ENCODE data around the gene CBLB.
A peak's percentile ranks its signal among the peaks of the same experiment; 100 is the strongest.

Gene CBLB

DNA sequence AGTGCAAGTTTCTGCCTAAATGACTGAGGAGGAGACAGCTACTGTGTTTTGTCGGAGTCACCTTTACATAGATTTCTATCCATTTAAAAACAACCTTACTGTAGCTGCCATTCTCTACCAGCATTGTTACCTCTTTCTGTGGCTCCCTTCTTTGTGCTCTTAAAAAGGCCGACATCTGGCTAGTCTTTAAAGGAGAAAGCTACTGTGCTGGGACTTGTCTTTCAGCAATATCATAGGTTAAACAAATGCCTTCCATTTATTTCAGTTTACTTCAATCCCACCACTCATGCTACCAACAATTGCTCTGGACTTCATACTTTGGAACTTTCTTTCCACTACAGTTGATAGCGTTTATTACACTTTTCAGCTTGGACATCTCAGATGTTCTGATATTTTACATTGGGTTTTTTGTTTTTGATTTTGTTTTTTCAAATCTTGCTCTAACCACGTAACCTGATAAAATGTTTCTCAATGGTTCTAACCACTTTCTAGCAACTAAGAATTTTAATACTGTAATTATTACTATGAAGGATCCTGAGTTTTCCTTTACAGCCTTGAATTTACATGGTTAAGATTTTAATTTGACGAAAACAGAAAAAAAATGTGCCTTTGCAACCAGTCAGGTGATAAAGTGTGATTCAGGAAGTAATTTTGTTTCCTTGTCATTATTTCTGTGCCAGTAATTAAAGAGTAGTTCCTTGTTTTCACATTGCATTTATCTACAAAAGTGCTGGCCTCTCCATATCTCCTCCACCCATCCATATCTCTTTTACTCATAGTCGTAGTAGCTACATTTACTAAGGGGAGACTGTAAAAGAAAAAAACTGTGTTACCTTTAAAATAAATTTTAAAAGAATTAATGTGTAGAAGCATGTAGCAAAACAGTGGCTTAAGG, 1.3 kb upstream of the CBLB start:
- H3K4me2 ChIP-seq (ENCODE audit: low read length) = peak overlapping the region; percentile 86
- peaks cover 3% of the 10 kb centered on the region for H3K36me3 ChIP-seq (ENCODE audit: insufficient read depth, low read length)
- no peaks in the 10 kb centered on the region for H3K9me3 ChIP-seq (replicated peaks; ENCODE audit: low read length)
- H3K4me1 ChIP-seq (ENCODE audit: control insufficient read depth, insufficient read depth, low read length) = peaks cover 23% of the 10 kb centered on the region
- peak overlapping the region; percentile 93 for H3K4me3 ChIP-seq (ENCODE audit: low read length)
- H3K27me3 ChIP-seq (ENCODE audit: control insufficient read depth, insufficient read depth, low read length) = no peaks in the 10 kb centered on the region
- H3K9ac ChIP-seq (ENCODE audit: low read depth, low read length) = peak overlapping the region; percentile 98

GRCh38 chr3:105869531-105869833, 670 bp upstream of the CBLB start:
- Histone ChIP-seq H3K9me3 (replicated peaks; ENCODE audit: low read length) (no peaks in the 10 kb centered on the region), H3K4me3 (ENCODE audit: low read length) (peak overlapping the region; percentile 93), H3K36me3 (ENCODE audit: insufficient read depth, low read length) (peaks cover 6% of the 10 kb centered on the region), H3K4me1 (ENCODE audit: control insufficient read depth, insufficient read depth, low read length) (peaks cover 30% of the 10 kb centered on the region), H3K9ac (ENCODE audit: low read depth, low read length) (peak overlapping the region; percentile 98), H3K4me2 (ENCODE audit: low read length) (peak overlapping the region; percentile 86), H3K27me3 (ENCODE audit: control insufficient read depth, insufficient read depth, low read length) (no peaks in the 10 kb centered on the region)

DNA sequence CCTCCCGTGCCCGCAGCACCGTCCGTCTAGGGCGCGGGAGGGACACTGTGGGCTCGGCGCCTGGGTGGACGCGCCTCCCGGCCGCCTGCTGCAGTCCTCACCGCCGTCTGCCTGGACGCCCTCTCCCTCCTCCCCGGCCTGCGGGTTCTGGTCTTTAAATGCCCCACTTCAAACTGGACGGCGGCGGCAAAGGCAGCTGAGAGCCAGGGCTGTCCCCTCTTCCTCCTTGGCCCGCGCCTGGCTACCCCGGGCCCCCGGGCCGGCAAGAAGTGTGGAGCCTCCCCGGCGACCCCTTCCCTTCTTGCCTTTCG, 426 bp downstream of the CBLB start:
- Histone ChIP-seq H3K9me3 (replicated peaks; ENCODE audit: low read length) (no peaks in the 10 kb centered on the region), H3K4me2 (ENCODE audit: low read length) (peak overlapping the region; percentile 86), H3K27me3 (ENCODE audit: control insufficient read depth, insufficient read depth, low read length) (no peaks in the 10 kb centered on the region), H3K36me3 (ENCODE audit: insufficient read depth, low read length) (peaks cover 16% of the 10 kb centered on the region), H3K4me1 (ENCODE audit: control insufficient read depth, insufficient read depth, low read length) (peaks cover 38% of the 10 kb centered on the region), H3K4me3 (ENCODE audit: low read length) (peak overlapping the region; percentile 93), H3K9ac (ENCODE audit: low read depth, low read length) (peak overlapping the region; percentile 98)

DNA sequence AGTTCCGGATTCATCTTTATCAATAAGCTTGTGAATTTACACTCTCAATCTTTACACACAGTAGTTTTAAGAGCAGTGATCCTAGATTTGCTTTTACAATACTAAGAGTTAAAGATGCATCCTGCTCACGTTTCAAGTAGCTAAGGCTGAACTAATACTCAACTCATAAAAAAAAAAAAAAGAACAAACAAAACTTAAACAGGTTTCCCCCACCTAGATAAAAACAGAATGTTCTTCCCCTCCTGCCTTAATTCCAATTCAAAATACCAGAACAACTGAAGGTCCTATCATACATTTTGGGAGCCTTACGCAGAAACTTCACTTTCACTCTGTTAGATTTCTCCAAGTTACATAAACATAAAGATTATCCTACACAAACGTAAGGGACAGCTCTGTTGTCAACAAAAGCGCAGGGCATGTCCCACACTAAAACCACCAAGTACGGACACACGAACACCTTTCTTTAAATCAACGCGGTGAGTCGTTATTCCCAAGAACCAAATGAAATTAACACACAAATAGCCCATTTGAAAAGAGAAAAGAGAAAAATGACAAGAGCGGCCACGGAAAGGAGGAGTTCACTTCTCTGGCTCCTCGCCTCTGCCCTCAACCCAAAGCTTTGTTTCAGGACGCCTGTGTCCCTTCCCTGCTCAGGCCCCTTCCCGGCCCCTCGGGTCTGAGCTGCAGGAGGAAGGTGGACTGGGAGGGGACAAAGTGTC, 941 bp downstream of the CBLB start:
- peaks cover 38% of the 10 kb centered on the region for H3K4me1 ChIP-seq (ENCODE audit: control insufficient read depth, insufficient read depth, low read length)
- H3K9ac ChIP-seq (ENCODE audit: low read depth, low read length) = peak overlapping the region; percentile 98
- no peaks in the 10 kb centered on the region for H3K27me3 ChIP-seq (ENCODE audit: control insufficient read depth, insufficient read depth, low read length)
- peak overlapping the region; percentile 93 for H3K4me3 ChIP-seq (ENCODE audit: low read length)
- H3K9me3 ChIP-seq (replicated peaks; ENCODE audit: low read length) = no peaks in the 10 kb centered on the region
- peaks cover 17% of the 10 kb centered on the region for H3K36me3 ChIP-seq (ENCODE audit: insufficient read depth, low read length)
- H3K4me2 ChIP-seq (ENCODE audit: low read length) = peak overlapping the region; percentile 86

GRCh38 chr3:105866656-105867653, 1.9 kb downstream of the CBLB start:
- Histone ChIP-seq H3K4me1 (ENCODE audit: control insufficient read depth, insufficient read depth, low read length) (peaks cover 38% of the 10 kb centered on the region), H3K27me3 (ENCODE audit: control insufficient read depth, insufficient read depth, low read length) (no peaks in the 10 kb centered on the region), H3K9me3 (replicated peaks; ENCODE audit: low read length) (no peaks in the 10 kb centered on the region), H3K36me3 (ENCODE audit: insufficient read depth, low read length) (peaks cover 25% of the 10 kb centered on the region), H3K9ac (ENCODE audit: low read depth, low read length) (peak overlapping the region; percentile 98), H3K4me2 (ENCODE audit: low read length) (peak overlapping the region; percentile 86), H3K4me3 (ENCODE audit: low read length) (peak overlapping the region; percentile 93)

DNA sequence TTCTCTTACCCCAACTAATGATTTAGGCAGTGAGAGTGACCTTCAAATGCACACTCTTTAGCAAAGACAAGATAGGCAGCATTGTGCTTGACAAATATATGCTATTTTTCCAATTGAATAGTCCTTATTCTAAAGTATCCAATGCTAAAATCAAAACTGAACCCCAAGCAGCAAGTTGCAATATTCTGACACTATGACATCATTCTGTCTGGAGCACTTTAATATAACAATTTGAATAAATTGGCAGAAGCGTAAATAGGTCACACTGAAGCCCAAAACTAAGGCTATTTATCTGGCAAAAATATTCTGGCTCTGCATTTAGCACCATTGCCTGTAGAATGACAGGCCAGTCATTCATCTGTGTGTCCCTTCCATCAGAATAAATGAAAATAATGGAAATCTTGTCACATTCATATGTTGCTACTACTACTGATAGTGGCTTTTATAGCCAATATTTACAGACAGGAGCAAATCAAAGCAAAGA, 2.9 kb downstream of the CBLB start:
- H3K4me1 ChIP-seq (ENCODE audit: control insufficient read depth, insufficient read depth, low read length) = peaks cover 38% of the 10 kb centered on the region
- peaks cover 30% of the 10 kb centered on the region for H3K36me3 ChIP-seq (ENCODE audit: insufficient read depth, low read length)
- H3K4me3 ChIP-seq (ENCODE audit: low read length) = peak overlapping the region; percentile 93
- H3K4me2 ChIP-seq (ENCODE audit: low read length) = peak overlapping the region; percentile 86
- H3K27me3 ChIP-seq (ENCODE audit: control insufficient read depth, insufficient read depth, low read length) = no peaks in the 10 kb centered on the region
- H3K9me3 ChIP-seq (replicated peaks; ENCODE audit: low read length) = no peaks in the 10 kb centered on the region
- peak overlapping the region; percentile 98 for H3K9ac ChIP-seq (ENCODE audit: low read depth, low read length)

DNA sequence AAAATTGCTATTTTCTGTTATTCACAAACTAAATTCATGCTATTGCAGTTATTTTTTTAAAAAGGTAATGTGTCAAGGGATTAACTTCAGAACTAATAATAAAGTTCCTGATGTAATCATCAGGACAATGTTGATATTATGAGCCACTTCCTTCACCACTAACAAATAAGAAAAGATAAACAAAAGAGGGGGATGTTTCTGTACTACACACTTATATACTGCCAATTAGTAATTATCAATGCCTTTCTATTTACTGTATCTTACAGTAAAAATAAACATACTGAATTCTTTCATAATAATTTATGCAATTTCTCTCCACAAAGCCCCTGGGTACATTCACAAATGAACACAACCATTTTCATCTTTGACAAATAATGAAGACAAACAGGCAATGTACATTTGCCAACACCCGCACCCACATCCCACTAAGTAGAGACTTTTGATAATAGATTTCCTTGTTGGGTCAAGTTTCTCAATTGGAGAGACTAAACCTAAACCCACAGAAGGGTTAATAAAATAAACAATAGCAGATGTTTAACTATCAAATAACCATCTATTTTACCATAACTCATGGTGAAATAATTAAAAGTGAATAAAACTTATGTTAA, 3.7 kb downstream of the CBLB start:
- Histone ChIP-seq H3K4me3 (ENCODE audit: low read length) (peak overlapping the region; percentile 93), H3K4me2 (ENCODE audit: low read length) (peak overlapping the region; percentile 86)

DNA sequence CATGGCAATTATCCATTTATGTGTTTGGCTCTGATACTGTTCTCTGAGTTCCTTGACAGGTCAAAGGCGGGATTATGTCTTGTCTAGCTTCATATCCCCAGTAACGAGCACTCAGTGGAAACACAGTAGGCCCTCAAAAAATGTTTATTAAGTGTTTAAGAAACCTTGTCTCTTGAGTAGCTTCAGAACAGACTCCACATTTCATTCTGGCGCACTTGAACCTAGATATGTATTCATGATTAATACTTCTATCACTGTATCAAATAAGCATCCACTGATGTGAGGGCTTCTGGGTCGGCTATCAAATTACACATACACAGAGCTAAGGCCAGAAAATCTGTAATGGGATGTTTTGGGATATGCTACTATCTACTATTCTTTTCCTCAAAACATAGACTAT, 4.6 kb downstream of the CBLB start:
- H3K4me3 ChIP-seq (ENCODE audit: low read length) = peak overlapping the region; percentile 12
- H3K9me3 ChIP-seq (replicated peaks; ENCODE audit: low read length) = no peaks in the 10 kb centered on the region
- peak overlapping the region; percentile 86 for H3K4me2 ChIP-seq (ENCODE audit: low read length)
- no peak overlapping the region for H3K9ac ChIP-seq (ENCODE audit: low read depth, low read length)
- no peaks in the 10 kb centered on the region for H3K27me3 ChIP-seq (ENCODE audit: control insufficient read depth, insufficient read depth, low read length)
- H3K36me3 ChIP-seq (ENCODE audit: insufficient read depth, low read length) = peaks cover 38% of the 10 kb centered on the region
- H3K4me1 ChIP-seq (ENCODE audit: control insufficient read depth, insufficient read depth, low read length) = peaks cover 36% of the 10 kb centered on the region

More for the DNA sequence above, 3.7 kb downstream of the CBLB start:
- no peaks in the 10 kb centered on the region for H3K9me3 ChIP-seq (replicated peaks; ENCODE audit: low read length)
- no peaks in the 10 kb centered on the region for H3K27me3 ChIP-seq (ENCODE audit: control insufficient read depth, insufficient read depth, low read length)
- peaks cover 41% of the 10 kb centered on the region for H3K4me1 ChIP-seq (ENCODE audit: control insufficient read depth, insufficient read depth, low read length)
- peaks cover 35% of the 10 kb centered on the region for H3K36me3 ChIP-seq (ENCODE audit: insufficient read depth, low read length)
- H3K9ac ChIP-seq (ENCODE audit: low read depth, low read length) = peak overlapping the region; percentile 98

DNA sequence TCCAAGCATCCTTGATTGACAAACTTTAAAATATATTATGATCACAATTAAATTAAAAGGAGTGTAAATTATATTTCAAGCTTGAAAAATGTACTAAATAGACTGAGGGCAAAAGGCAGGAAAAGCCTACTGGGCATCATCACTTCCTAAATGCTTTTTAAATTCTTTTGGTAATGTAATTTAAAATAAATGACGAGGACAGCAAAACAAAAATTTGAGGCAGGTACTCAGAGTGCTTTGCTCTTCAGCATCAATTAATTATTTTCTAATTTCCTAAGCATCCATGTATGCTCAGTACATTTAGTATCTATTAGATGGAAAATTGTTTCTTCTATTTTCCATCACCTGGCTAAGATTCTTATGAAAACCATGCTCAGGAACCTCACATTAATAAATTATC, 5.2 kb downstream of the CBLB start:
- no peak overlapping the region for H3K9ac ChIP-seq (ENCODE audit: low read depth, low read length)
- H3K9me3 ChIP-seq (replicated peaks; ENCODE audit: low read length) = no peaks in the 10 kb centered on the region
- no peaks in the 10 kb centered on the region for H3K27me3 ChIP-seq (ENCODE audit: control insufficient read depth, insufficient read depth, low read length)
- H3K4me2 ChIP-seq (ENCODE audit: low read length) = peak overlapping the region; percentile 8
- H3K4me1 ChIP-seq (ENCODE audit: control insufficient read depth, insufficient read depth, low read length) = peaks cover 36% of the 10 kb centered on the region
- H3K4me3 ChIP-seq (ENCODE audit: low read length) = no peak overlapping the region
- peaks cover 41% of the 10 kb centered on the region for H3K36me3 ChIP-seq (ENCODE audit: insufficient read depth, low read length)

DNA sequence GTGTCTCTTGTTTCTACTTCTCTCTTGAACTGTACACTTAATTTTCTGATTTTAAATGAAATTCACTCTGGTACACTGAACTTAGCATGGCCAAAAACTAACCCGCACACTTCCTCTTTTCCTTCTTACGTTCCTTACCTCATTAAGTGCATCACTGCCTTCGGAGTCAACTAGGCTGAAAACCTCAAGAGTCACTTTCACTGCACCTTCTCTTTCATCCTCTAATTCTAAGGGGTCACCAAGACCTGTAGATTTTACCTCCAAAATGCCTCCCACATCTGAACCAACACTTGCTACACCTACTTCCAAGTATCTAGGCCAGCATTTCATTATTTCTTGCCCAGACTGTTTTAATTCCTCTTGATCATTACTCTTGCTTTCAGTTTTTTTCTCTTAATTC, 6.6 kb downstream of the CBLB start:
- Histone ChIP-seq H3K4me2 (ENCODE audit: low read length) (no peak overlapping the region), H3K9me3 (replicated peaks; ENCODE audit: low read length) (no peaks in the 10 kb centered on the region), H3K27me3 (ENCODE audit: control insufficient read depth, insufficient read depth, low read length) (no peaks in the 10 kb centered on the region), H3K4me1 (ENCODE audit: control insufficient read depth, insufficient read depth, low read length) (peaks cover 36% of the 10 kb centered on the region), H3K36me3 (ENCODE audit: insufficient read depth, low read length) (peaks cover 52% of the 10 kb centered on the region), H3K9ac (ENCODE audit: low read depth, low read length) (no peak overlapping the region), H3K4me3 (ENCODE audit: low read length) (no peak overlapping the region)
